Measurements from ENCODE around the gene SLC13A4.
"Not testable (repeated sequence)": the region's sequence is repeated elsewhere in the genome, so short reads cannot be mapped to it uniquely, and the experiment has no call there.

The SLC13A4 gene

GRCh38 chr7:135639690-135640089 is 88.3 kb downstream of the SLC13A4 start:
- H3K27ac ChIP-seq (replicated peaks); H3K27me3 ChIP-seq (ENCODE audit: insufficient read depth, poor library complexity, severe bottlenecking); DNase-seq (ENCODE audit: low read depth in 1 of 2, low spot score in 1 of 2); H3K4me3 ChIP-seq (replicated peaks; ENCODE audit: insufficient read depth, low read length): not testable (repeated sequence)

GRCh38 chr7:135634191-135634878 is 93.7 kb downstream of the SLC13A4 start:
- Histone ChIP-seq H3K27me3 (ENCODE audit: insufficient read depth, poor library complexity, severe bottlenecking) (no peaks in the 10 kb centered on the region), H3K4me3 (replicated peaks; ENCODE audit: insufficient read depth, low read length) (no peak overlapping the region), H3K27ac (replicated peaks) (no peak overlapping the region)
- DNase-seq (ENCODE audit: low read depth in 1 of 2, low spot score in 1 of 2): no peak
- no peak for TF ChIP-seq POLR2AphosphoS5 (IDR thresholded peaks at IDR 0.05; ENCODE audit: low read depth)
- TF ChIP-seq SPI1 (IDR thresholded peaks at IDR 0.05; ENCODE audit: borderline replicate concordance, low read depth): no peak
- no peak for TF ChIP-seq CTCF (IDR thresholded peaks at IDR 0.05; ENCODE audit: insufficient read depth, low read length)

Measured in HL-60 (cell line).